ENCODE measurements around the gene SPOCK2.
A peak's percentile ranks its signal among the peaks of the same experiment; 100 is the strongest.

Gene SPOCK2

GRCh38 chr10:72092987-72093386, 4.6 kb upstream of the SPOCK2 start:
- no peak overlapping the region for H3K4me3 ChIP-seq
- H3K27ac ChIP-seq: no peak overlapping the region

GRCh38 chr10:72092171-72092924, 4.0 kb upstream of the SPOCK2 start:
- no peak overlapping the region for H3K4me3 ChIP-seq
- H3K27ac ChIP-seq: no peak overlapping the region

- Histone ChIP-seq H3K4me3 (no peak overlapping the region), H3K27ac (peak overlapping the region in 3 of 21 experiments; percentile 29 to 95 (median 87))
These were observed 2.0 kb upstream of the SPOCK2 start for GRCh38 chr10:72090326-72090725.

- Histone ChIP-seq H3K27ac (peak overlapping the region in 9 of 21 experiments; percentile 4 to 95 (median 86)), H3K4me3 (no peak overlapping the region)
These were observed 1.3 kb upstream of the SPOCK2 start for GRCh38 chr10:72089618-72090017.

- peak overlapping the region in 5 of 7 experiments; percentile 38 to 49 (median 43) for H3K4me3 ChIP-seq
- H3K27ac ChIP-seq: peak overlapping the region in 14 of 21 experiments; percentile 12 to 95 (median 74)
These were observed 681 bp upstream of the SPOCK2 start for GRCh38 chr10:72088889-72089575.

GRCh38 chr10:72087392-72087968, 871 bp downstream of the SPOCK2 start:
- H3K27ac ChIP-seq: peak overlapping the region in 19 of 21 experiments; percentile 18 to 95 (median 67)

GRCh38 chr10:72086466-72087391, 1.6 kb downstream of the SPOCK2 start:
- peak overlapping the region in 18 of 21 experiments; percentile 14 to 95 (median 68) for H3K27ac ChIP-seq
- H3K4me3 ChIP-seq: peak overlapping the region; percentile 22 to 49 (median 39)

More at GRCh38 chr10:72087392-72087968, 871 bp downstream of the SPOCK2 start:
- H3K4me3 ChIP-seq: peak overlapping the region; percentile 22 to 49 (median 39)

- peak overlapping the region in 6 of 7 experiments; percentile 22 to 49 (median 41) for H3K4me3 ChIP-seq
- peak overlapping the region in 5 of 21 experiments; percentile 86 to 95 (median 91) for H3K27ac ChIP-seq
These were observed 2.4 kb downstream of the SPOCK2 start for GRCh38 chr10:72085864-72086465.

GRCh38 chr10:72085166-72085565, 3.2 kb downstream of the SPOCK2 start:
- Histone ChIP-seq H3K27ac (peak overlapping the region in 1 of 21 experiments; percentile 59), H3K4me3 (no peak overlapping the region)

GRCh38 chr10:72083790-72084459, 4.4 kb downstream of the SPOCK2 start:
- peak overlapping the region in 5 of 21 experiments; percentile 16 to 59 (median 41) for H3K27ac ChIP-seq
- H3K4me3 ChIP-seq: no peak overlapping the region

- Histone ChIP-seq H3K27ac (peak overlapping the region in 4 of 21 experiments; percentile 15 to 59 (median 28)), H3K4me3 (no peak overlapping the region)
These were observed 5.2 kb downstream of the SPOCK2 start for GRCh38 chr10:72082856-72083789.

GRCh38 chr10:72081772-72082590, 6.4 kb downstream of the SPOCK2 start:
- no peak overlapping the region for H3K4me3 ChIP-seq
- H3K27ac ChIP-seq: no peak overlapping the region

- peak overlapping the region in 1 of 21 experiments; percentile 30 for H3K27ac ChIP-seq
These were observed 7.1 kb downstream of the SPOCK2 start for GRCh38 chr10:72081210-72081609.

GRCh38 chr10:72080042-72080975, 8.0 kb downstream of the SPOCK2 start:
- peak overlapping the region in 4 of 21 experiments; percentile 13 to 55 (median 26) for H3K27ac ChIP-seq
- H3K4me3 ChIP-seq: no peak overlapping the region

More at GRCh38 chr10:72081210-72081609, 7.1 kb downstream of the SPOCK2 start:
- no peak overlapping the region for H3K4me3 ChIP-seq

- Histone ChIP-seq H3K27ac (peak overlapping the region in 2 of 21 experiments; percentile 22 to 55), H3K4me3 (no peak overlapping the region)
These were observed 9.0 kb downstream of the SPOCK2 start for GRCh38 chr10:72079356-72079755.

Data from skin epidermis (tissue), 12 donors.